LNCaP clone FGC (cell line): ENCODE data around the gene AHI1.

Experiments
- DNase-seq: peaks from one replicate; pipeline ENCODE4 v3.0.0-alpha.2; 2011; ENCODE audit warnings: low read depth
- H3K4me3 ChIP-seq: 2 replicates; pipeline ENCODE4 v1.5.1; 2011; ENCODE audit warnings: mild to moderate bottlenecking, low read depth, low read length, control low read depth
- CTCF ChIP-seq: IDR thresholded peaks from 2 replicates; pipeline ENCODE4 v1.5.1; 2012; ENCODE audit warnings: mild to moderate bottlenecking; ENCODE audit not compliant: control insufficient read depth, insufficient read depth; ENCODE audit errors: extremely low read depth

Gene AHI1

GRCh38 chr6:135534773-135535380 is 37.3 kb upstream of the AHI1 start:
- TF ChIP-seq CTCF: no peak
- no peak overlapping the region for H3K4me3 ChIP-seq
- no peak for DNase-seq

GRCh38 chr6:135532559-135532958 is 35.0 kb upstream of the AHI1 start:
- no peak for TF ChIP-seq CTCF
- no peak for DNase-seq
- H3K4me3 ChIP-seq: no peak overlapping the region

- TF ChIP-seq CTCF: no peak
- DNase-seq: no peak
- H3K4me3 ChIP-seq: no peak overlapping the region
These were observed 34.5 kb upstream of the AHI1 start for GRCh38 chr6:135531954-135532490.

- DNase-seq: no peak
- no peak overlapping the region for H3K4me3 ChIP-seq
- no peak for TF ChIP-seq CTCF
These were observed 32.6 kb upstream of the AHI1 start for GRCh38 chr6:135530113-135530512.

GRCh38 chr6:135527960-135528249 is 30.4 kb upstream of the AHI1 start:
- no peak overlapping the region for H3K4me3 ChIP-seq
- no peak for DNase-seq
- no peak for TF ChIP-seq CTCF

GRCh38 chr6:135527116-135527959 is 29.8 kb upstream of the AHI1 start:
- DNase-seq: no peak
- TF ChIP-seq CTCF: no peak
- H3K4me3 ChIP-seq: no peak overlapping the region
